Measurements from ENCODE around the gene SPTBN1. TPM values are rescaled to one million over a fixed set of nuclear protein-coding genes. Genes with fewer than 3 reads are reported as not detected.

SPTBN1 gene
- total and polyA plus RNA-seq, 2 experiments from 2014 or later = 122 to 341 TPM

DNA sequence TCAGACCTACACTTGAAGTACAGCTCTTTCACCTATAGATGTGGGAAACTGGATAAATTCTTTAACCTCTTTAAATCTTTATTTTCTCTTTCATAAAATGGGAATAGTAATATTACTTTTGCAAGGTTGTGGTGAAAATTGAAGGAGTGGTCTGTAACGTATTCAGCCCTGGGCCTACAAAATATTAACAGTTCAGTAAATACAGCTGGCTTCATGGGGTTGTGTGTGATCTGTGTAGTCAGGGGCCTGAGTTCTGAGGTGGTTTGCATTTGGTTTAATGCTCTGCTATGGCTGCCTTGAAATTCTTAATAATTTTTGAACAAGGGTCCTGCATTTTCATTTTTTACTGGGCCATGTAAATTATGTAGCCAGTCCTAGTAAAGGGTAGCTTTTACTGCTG lies 250.5 kb downstream of the SPTBN1 start:
- Histone ChIP-seq H3K9me3 (ENCODE audit: low read depth) (no peaks in the 10 kb centered on the region), H3K36me3 (replicated peaks; ENCODE audit: insufficient read depth, low read depth) (no peaks in the 10 kb centered on the region), H3K4me3 (no peak overlapping the region), H3K4me1 (ENCODE audit: insufficient read depth) (peaks cover 7% of the 10 kb centered on the region), H3K9me2 (replicated peaks; ENCODE audit: insufficient read depth) (no peaks in the 10 kb centered on the region), H3K4me2 (no peak overlapping the region), H3K27ac (no peak overlapping the region), H3K27me3 (no peaks in the 10 kb centered on the region), H3K79me2 (no peaks in the 10 kb centered on the region), H4K20me1 (ENCODE audit: insufficient read depth, poor library complexity, severe bottlenecking) (no peaks in the 10 kb centered on the region), H2AFZ (no peak overlapping the region)
- DNase-seq (ENCODE audit: low spot score) = no peak
- WGBS (ENCODE audit: low lambda C conversion rate, missing lambda C conversion rate) = 67% methylated on average over 1 of the region's 1 CpG
- TF ChIP-seq, protein P1, sequence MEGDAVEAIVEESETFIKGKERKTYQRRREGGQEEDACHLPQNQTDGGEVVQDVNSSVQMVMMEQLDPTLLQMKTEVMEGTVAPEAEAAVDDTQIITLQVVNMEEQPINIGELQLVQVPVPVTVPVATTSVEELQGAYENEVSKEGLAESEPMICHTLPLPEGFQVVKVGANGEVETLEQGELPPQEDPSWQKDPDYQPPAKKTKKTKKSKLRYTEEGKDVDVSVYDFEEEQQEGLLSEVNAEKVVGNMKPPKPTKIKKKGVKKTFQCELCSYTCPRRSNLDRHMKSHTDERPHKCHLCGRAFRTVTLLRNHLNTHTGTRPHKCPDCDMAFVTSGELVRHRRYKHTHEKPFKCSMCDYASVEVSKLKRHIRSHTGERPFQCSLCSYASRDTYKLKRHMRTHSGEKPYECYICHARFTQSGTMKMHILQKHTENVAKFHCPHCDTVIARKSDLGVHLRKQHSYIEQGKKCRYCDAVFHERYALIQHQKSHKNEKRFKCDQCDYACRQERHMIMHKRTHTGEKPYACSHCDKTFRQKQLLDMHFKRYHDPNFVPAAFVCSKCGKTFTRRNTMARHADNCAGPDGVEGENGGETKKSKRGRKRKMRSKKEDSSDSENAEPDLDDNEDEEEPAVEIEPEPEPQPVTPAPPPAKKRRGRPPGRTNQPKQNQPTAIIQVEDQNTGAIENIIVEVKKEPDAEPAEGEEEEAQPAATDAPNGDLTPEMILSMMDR (IDR thresholded peaks at IDR 0.05; ENCODE audit: poor library complexity) = no peak
- TF ChIP-seq EZH2phosphoT487 (IDR thresholded peaks at IDR 0.05; ENCODE audit: low read depth, severe bottlenecking, unreplicated experiment) = no peak
- TF ChIP-seq EZH2 (IDR thresholded peaks at IDR 0.05; ENCODE audit: borderline replicate concordance) = no peak

DNA sequence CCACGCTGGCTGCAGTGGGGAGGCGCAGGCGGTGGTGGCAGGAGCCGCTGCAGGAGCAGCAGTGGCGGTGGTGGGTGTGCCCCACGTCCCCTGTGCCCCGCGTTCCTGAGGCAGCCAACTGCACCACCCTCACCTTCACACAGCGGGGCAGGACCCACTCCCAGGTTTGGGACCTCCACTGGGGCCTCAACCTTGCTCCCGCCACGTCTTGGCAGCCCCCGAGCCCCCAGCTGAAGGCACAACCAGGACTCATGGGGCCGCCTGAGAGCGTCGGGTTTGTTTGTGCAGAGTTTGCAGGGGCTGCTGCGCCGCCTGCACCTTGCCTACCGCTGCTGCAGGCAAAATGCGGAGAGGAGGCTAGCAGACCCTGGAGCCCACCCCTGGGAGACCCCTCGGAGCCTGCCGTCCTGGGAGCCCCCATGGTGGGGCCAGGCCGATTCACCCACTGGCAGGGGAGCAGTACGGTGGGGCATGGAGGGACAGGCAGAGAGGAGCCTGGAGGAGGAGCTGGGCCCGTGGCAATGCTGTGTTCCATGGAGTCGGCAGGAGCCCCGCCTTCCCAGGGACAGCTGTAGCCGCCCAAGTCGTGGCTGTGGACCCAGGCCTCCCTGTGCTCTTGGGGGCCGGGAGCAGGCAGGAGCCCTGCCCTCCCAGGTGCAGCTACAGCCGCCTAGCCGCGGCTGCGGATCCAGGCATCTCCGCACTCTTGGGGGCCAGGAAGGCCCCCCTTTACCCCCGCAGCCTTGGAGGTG lies 252.6 kb downstream of the SPTBN1 start:
- DNase-seq (ENCODE audit: low spot score) = peak; percentile 51
- H3K36me3 ChIP-seq (replicated peaks; ENCODE audit: insufficient read depth, low read depth) = no peaks in the 10 kb centered on the region
- no peaks in the 10 kb centered on the region for H3K27me3 ChIP-seq
- no peaks in the 10 kb centered on the region for H3K79me2 ChIP-seq
- TF ChIP-seq, protein P1 (IDR thresholded peaks at IDR 0.05; ENCODE audit: poor library complexity) = no peak
- no peak for TF ChIP-seq EZH2 (IDR thresholded peaks at IDR 0.05; ENCODE audit: borderline replicate concordance)
- no peak for TF ChIP-seq EZH2phosphoT487 (IDR thresholded peaks at IDR 0.05; ENCODE audit: low read depth, severe bottlenecking, unreplicated experiment)
- peaks cover 7% of the 10 kb centered on the region for H3K4me1 ChIP-seq (ENCODE audit: insufficient read depth)
- H3K9me3 ChIP-seq (ENCODE audit: low read depth) = no peaks in the 10 kb centered on the region
- no peaks in the 10 kb centered on the region for H4K20me1 ChIP-seq (ENCODE audit: insufficient read depth, poor library complexity, severe bottlenecking)
- no peak overlapping the region for H3K4me3 ChIP-seq
- no peaks in the 10 kb centered on the region for H3K9me2 ChIP-seq (replicated peaks; ENCODE audit: insufficient read depth)
- H2AFZ ChIP-seq = peak overlapping the region; percentile 57
- peak overlapping the region; percentile 76 for H3K4me2 ChIP-seq
- no peak overlapping the region for H3K27ac ChIP-seq
- 39% methylated on average over 35 of the region's 35 CpGs for WGBS (ENCODE audit: low lambda C conversion rate, missing lambda C conversion rate)

DNA sequence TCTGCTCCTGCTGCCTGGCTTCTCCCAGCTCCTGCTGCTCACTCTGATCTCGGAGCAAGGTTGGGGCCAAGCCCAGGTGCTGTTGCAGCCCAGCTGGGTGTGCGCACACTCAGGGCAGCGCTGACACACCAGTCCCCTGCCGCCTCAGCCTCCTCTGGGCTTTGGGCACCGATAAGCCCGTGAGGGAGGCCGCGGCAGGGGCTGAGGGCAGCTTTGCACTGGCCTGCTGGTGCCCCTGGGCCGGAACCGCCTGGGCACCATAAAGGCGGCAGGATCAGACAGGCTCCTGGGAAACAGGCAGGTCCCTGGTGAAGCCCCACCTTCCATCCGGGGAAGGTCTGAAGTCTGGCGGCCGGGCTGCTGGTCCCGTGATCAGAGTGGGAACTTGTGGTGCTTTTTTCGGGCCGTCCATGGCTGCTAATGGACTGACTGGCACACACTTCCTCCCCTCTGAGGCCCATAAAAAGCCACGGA lies 253.2 kb downstream of the SPTBN1 start:
- H3K4me3 ChIP-seq = no peak overlapping the region
- no peaks in the 10 kb centered on the region for H4K20me1 ChIP-seq (ENCODE audit: insufficient read depth, poor library complexity, severe bottlenecking)
- peak overlapping the region; percentile 76 for H3K4me2 ChIP-seq
- H3K79me2 ChIP-seq = no peaks in the 10 kb centered on the region
- H3K4me1 ChIP-seq (ENCODE audit: insufficient read depth) = peaks cover 7% of the 10 kb centered on the region
- no peaks in the 10 kb centered on the region for H3K9me2 ChIP-seq (replicated peaks; ENCODE audit: insufficient read depth)
- WGBS (ENCODE audit: low lambda C conversion rate, missing lambda C conversion rate) = 68% methylated on average over 18 of the region's 18 CpGs
- H3K9me3 ChIP-seq (ENCODE audit: low read depth) = no peaks in the 10 kb centered on the region
- TF ChIP-seq, protein P1 (IDR thresholded peaks at IDR 0.05; ENCODE audit: poor library complexity) = no peak
- TF ChIP-seq EZH2 (IDR thresholded peaks at IDR 0.05; ENCODE audit: borderline replicate concordance) (no peak), EZH2phosphoT487 (IDR thresholded peaks at IDR 0.05; ENCODE audit: low read depth, severe bottlenecking, unreplicated experiment) (no peak)
- H2AFZ ChIP-seq = peak overlapping the region; percentile 57
- no peaks in the 10 kb centered on the region for H3K27me3 ChIP-seq
- H3K27ac ChIP-seq = peak overlapping the region; percentile 26
- DNase-seq (ENCODE audit: low spot score) = peak; percentile 52
- no peaks in the 10 kb centered on the region for H3K36me3 ChIP-seq (replicated peaks; ENCODE audit: insufficient read depth, low read depth)
